ENCODE measurements around the gene KCNG4.

KCNG4 gene, protein sequence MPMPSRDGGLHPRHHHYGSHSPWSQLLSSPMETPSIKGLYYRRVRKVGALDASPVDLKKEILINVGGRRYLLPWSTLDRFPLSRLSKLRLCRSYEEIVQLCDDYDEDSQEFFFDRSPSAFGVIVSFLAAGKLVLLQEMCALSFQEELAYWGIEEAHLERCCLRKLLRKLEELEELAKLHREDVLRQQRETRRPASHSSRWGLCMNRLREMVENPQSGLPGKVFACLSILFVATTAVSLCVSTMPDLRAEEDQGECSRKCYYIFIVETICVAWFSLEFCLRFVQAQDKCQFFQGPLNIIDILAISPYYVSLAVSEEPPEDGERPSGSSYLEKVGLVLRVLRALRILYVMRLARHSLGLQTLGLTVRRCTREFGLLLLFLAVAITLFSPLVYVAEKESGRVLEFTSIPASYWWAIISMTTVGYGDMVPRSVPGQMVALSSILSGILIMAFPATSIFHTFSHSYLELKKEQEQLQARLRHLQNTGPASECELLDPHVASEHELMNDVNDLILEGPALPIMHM

DNA sequence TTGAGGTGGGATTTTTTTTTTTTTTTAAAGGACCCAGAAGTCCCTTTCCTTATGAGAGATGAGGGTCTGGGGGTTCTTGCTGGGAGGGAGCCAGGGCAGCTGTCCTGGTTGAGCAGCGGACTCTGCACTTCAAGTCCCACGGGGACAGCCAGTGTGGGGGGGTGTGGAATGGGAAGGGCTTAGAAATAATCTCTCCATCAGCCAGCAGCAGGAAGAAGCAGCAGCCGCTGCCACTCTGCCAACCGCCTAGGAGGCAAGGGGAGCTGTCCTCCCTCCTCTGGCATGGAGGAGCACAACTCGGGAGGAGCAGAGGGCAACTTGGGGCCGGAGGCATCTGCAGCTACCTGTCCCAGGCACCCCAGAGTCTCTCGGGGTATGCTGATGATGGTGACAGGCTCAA lies at the start of gene KCNG4:
Gene KCNG4 (minus strand): TSS at position 104 of the 400 bp plus-strand sequence. CDS start 2,527 bp downstream, outside the sequence.
- no peak for DNase-seq (ENCODE audit: low read depth)

DNA sequence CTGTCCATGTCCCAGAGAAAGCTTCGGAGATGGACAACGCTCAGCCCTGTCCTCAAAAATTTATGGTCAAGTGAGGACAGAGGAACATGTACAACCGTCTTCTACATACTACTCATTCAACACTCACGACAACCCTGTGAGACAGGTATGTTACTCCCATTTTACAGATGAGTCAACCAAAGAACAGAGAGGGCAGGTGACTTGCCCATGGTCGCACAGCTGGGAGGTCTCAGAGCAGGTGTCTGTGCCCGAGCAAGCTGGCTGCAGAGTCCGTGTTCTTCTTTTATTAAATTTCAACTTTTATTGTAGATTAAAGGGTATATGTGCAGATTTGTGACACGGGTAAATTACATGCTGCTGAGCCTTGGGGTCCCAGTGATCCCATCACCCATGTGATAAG lies 49.1 kb upstream of the KCNG4 start:
- no peak for DNase-seq (ENCODE audit: low read depth)

GRCh38 chr16:84286578-84287240 lies 46.9 kb upstream of the KCNG4 start:
- DNase-seq (ENCODE audit: low read depth), result no peak

DNA sequence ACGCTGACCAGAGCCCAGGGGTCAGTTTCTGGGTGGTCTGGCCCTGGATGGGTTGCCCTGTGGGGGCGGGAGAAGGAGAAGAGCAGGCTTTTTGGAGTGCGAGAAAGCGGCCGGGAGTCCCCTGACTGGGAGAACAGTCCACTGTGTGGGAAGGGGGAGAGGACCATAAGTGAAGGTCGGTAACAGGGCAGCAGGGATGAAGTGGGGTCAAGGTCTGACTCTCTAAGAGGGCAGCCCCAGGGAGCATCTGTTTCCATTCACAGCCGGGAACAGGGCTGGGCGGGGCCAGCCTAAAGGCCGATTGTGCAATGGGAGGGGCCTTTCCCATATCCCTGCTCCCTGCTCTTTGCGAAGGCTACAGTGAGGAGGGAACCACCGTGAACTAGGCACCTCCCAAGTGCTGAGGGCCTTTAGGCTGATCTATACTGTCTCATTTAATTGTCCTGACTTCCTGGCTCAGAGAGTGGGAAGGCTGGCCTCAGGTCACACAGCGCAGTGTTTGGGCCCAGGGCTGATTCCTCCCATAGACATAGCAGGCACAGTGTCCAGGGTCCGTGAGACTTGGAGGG lies 44.4 kb upstream of the KCNG4 start:
- DNase-seq (ENCODE audit: low read depth), result no peak

DNA sequence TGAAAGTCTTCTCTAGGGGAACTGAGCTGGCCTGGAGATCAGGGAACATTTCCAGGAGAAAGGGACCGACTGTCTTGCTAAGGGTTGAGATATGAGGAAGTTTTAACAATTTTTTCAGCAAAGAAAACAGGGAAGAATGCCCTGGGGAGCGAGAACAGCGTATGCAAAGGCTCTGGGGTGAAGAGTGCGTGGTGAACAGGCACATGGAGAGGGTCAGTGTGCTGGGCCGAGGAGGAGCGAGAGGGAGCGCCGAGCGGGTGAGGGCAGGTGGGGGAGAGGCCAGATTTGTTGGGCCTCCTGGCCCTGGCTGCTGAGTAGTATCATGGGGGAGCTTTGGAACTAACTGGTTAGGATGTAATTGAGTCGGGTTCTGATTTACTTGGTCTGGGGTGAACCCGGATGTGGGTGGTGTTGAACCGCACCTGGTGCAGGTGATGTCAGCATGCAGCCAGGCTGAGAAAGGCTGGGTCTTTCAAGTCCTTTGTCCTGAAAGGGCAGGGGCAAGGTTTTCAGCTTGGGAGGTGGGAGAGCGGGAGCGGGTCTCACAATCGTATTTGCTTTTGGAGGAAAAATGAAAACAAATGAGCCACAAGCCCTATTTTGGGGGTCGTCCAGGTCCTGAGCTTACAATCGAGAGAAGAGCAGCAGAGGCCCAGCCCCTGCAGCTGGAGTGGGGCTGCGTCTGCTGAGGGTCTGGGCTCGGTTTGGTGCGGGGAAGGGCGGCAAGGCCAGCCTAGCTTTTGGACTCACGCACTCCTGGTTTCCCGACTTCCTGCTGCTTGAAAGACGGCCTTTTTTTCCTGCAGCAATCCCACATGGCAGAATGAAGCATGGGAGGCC lies 43.7 kb upstream of the KCNG4 start:
- DNase-seq (ENCODE audit: low read depth), result no peak

- no peak for DNase-seq (ENCODE audit: low read depth)
Measured at GRCh38 chr16:84282533-84282932, 42.7 kb upstream of the KCNG4 start.

DNA sequence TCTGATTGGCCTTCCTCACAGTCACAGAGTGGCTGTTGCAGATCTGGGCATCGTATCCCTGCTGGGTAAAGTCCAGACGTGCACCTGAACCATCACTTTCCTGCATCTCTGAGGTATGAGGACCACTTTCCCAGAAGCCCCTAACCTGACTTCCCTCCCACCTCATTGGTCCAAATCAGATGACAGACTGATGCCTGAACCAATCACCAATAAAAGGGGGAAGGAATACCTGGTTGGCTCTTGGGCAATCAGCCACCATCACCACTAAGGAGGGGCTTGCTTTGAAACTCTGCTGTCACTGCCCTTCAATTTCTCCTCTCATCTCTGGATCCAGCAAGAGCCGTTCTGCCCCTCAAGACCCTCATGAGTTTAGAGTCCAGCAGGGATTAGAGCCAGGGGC lies 41.3 kb upstream of the KCNG4 start:
- peak; percentile 35 for DNase-seq (ENCODE audit: low read depth)

- DNase-seq (ENCODE audit: low read depth), result no peak
Measured at GRCh38 chr16:84279881-84280280, 40.1 kb upstream of the KCNG4 start.

DNA sequence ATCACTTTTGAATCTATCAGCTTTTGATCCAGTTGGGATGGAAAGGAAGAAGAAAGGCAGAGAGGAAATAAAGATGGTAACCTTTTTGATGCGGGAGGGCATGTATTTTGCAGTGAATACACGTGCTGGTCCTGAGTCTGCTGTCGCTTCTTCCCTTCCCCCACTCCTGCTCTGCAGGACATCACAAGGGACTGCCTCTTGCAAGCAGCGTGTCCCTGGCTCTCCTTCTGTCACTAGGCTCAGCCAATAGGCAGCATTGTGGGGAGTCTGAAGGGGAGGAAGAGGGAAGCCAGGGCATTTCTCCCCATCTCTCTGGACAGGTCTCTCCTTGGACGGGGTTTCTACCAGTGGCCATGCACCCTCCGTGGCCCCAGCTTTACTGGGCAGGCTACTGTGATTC lies 39.2 kb upstream of the KCNG4 start:
- no peak for DNase-seq (ENCODE audit: low read depth)

DNA sequence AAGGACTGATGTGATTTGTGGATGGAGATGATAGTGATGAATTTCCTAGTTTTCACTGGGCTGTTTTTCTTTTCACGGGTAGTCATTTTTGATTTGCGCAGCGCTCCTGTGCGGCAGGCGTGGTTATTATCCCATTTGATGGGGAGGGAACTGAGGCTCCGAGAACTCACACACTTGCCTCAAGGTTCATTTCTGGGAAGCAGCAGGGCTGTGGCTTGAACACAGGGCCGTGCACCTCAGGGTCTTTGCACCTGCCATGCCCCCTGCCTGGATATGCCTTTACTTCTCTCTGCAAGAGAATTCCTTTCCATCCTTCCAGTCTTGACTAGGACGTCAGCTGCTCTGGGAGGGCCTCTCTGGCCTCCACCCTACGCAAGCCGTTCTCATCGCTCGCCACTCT lies 38.5 kb upstream of the KCNG4 start:
- DNase-seq (ENCODE audit: low read depth), result no peak

GRCh38 chr16:84277244-84277823 lies 37.5 kb upstream of the KCNG4 start:
- DNase-seq (ENCODE audit: low read depth), result peak; percentile 67

DNA sequence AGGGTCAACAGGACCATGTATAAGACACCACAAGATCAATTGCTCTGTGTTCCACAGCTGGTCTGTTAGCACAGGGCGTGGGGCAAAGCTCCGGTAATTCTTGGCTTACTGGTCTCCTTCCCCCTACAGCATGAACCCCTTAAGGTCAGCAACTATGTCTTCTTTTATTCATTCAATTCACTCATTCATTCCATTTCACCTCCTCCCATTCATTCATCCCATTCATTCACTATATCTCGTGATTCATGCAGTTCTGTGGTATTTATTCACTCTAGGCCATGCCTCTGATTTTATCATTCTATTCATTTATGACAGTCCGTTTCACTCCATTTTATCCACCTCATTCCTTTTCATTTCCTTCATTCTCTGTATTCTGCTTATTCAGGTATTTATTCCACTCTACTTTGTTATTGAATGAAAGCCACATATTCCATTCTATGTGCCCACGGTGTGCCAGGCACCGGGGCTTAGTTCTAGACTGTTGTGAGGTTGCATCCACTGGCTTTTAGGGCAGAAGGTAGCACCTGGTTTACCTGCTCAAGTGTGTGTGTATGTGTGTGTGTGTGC lies 35.9 kb upstream of the KCNG4 start:
- DNase-seq (ENCODE audit: low read depth), result no peak

GRCh38 chr16:84274515-84274914 lies 34.7 kb upstream of the KCNG4 start:
- DNase-seq (ENCODE audit: low read depth), result no peak

DNA sequence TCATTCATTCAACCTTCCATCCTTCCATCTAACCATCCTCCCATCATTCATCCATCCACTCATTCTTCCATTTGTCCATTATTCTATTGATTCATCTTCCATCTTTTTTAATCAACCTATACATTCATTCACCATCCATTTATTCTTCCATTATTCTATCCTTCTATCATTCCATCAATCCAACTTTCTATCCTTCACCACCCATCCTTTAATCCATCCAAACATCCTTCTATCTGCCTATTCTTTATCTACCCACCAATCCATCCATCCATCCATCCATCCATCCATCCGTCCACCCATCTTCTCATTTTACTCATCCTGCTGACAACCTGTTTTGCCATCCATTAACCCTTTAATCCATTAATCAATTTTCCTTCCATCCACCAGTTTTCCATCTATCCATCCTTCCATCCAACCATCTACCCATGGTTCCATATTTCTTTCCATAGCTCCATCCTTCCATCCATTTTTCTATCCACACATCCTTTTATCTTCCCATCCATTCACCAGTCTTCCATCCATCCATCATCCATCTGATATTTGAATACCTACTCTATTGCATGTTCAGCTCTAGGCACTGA lies 33.0 kb upstream of the KCNG4 start:
- DNase-seq (ENCODE audit: low read depth), result no peak

- no peak for DNase-seq (ENCODE audit: low read depth)
Measured at GRCh38 chr16:84271866-84272265, 32.1 kb upstream of the KCNG4 start.

DNA sequence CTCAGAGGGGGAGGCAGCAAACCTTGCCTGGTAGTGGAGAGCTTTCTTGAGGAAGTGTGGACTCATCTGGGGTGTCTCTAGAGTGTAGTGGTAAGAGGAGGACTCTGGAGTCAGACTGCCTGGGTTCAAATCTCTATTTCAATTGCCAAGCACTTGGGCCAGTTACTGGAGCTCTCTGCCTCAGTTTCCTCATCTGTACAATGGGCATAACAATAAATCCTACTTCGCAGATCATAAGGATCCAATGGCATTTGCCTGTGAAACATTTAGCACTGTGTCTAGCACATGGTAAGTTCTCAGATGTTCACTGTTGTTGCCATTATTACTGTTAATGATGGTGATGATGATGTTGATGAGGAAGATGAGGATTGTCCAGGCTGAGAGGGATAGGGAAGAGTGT lies 31.2 kb upstream of the KCNG4 start:
- DNase-seq (ENCODE audit: low read depth), result no peak

DNA sequence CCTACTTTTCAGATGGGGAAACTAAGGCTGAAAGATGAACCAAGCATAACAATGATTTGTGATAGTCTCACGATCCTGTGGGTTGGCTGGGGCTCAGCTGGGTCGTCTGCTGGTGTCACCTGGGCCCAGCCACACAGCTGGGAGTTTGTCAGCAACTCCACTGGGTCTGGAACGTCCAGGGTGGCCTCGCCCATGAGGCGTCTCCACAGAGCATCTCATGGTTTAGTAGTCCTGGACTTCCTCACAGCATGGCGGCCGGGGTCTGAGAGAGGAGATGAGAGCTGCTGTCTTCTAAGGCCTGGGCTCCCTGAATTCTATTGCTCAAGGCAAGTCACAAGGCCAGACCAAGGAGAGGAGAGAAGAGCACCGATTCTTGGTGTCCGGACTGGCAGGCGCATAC lies 30.7 kb upstream of the KCNG4 start:
- no peak for DNase-seq (ENCODE audit: low read depth)

DNA sequence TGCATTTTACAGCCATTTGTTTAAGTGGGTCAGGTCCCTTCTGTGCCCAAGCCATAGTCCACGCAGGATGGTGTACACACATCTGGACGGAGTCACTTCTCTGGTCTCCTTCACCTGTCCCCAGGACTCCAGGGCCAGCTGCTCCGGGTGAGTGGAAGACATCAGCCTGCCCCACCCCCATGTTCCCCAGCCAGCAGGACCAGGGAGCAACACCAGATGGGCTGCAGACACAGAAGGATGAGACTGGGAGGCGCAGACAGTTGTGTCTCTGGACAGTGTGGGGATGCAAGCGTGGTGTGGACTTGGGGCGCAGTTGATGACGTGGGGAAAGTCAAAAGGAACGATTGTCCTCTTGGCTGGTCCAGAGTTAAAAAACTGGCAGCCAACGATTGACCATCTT lies 30.3 kb upstream of the KCNG4 start:
- DNase-seq (ENCODE audit: low read depth), result no peak

GRCh38 chr16:84268291-84269040 lies 28.7 kb upstream of the KCNG4 start:
- DNase-seq (ENCODE audit: low read depth), result no peak

DNA sequence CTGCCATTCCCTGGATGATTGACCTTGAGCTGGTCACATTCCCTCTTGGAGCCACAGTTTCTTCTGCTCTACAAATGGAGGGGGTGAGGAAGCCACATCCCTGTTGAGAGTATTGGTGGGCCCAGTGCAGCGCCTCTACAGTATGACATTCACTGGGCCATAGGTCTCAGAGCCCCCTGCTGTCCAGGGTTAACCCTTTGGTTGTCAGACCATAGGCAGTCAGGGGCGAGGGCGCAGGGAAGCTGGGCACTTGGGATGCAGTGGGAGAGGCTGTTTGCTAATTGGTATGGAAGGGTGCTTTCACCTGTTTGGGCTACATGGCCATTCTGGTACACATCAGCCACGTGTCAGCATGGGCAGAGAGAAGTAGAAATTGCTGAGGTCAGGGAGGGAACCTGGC lies 27.6 kb upstream of the KCNG4 start:
- DNase-seq (ENCODE audit: low read depth), result no peak
